Thyroid gland (tissue), 4 donors: Measurements from ENCODE around the gene SYCN. TPM values are rescaled to one million over a fixed set of nuclear protein-coding genes. Genes with fewer than 3 reads are reported as not detected.

Source experiments
- DNase-seq, 2 donors: peaks; one replicate each; pipeline ENCODE4 v3.0.0-alpha.2; 2019
- H3K27ac ChIP-seq, 3 donors: fragments of 200-600 bp; sonication (generic); 1 replicate in 2 of 3; 2 replicates in 1 of 3; pipeline ENCODE4 v1.5.1; 2016 to 2019; ENCODE audit warnings: mild to moderate bottlenecking in 1 of 3, moderate library complexity in 1 of 3
- H3K27me3 ChIP-seq: fragments of 200-600 bp; sonication (generic); one replicate; pipeline ENCODE4 v1.5.1; 2019
- H3K36me3 ChIP-seq, 2 donors: fragments of 200-600 bp; sonication (generic); one replicate each; pipeline ENCODE4 v1.5.1; 2016 to 2019
- H3K4me1 ChIP-seq, 2 donors: fragments of 200-600 bp; sonication (generic); one replicate each; pipeline ENCODE4 v1.5.1; 2017 to 2019
- H3K4me3 ChIP-seq, 3 donors: fragments of 200-600 bp; sonication (generic); replicated peaks in 1 of 3; 1 replicate in 2 of 3; 2 replicates in 1 of 3; pipeline ENCODE4 v1.5.1; 2016; ENCODE audit warnings: mild to moderate bottlenecking in 1 of 3
- H3K9me3 ChIP-seq: fragments of 200-600 bp; sonication (generic); one replicate; pipeline ENCODE4 v1.5.1; 2017
- POLR2A ChIP-seq, 2 donors: fragments of 450-650 bp; IDR thresholded peaks; one replicate each; pipeline ENCODE4 v1.6.1; 2017; ENCODE audit warnings: antibody characterized with exemption in 2 of 2, mild to moderate bottlenecking in 2 of 2, moderate library complexity in 1 of 2
- WGBS, 2 donors: methylation state at CpG; one replicate each; pipeline ENCODE4 v1.1.5; 2017; 5-methylcytosine and 5-hydroxymethylcytosine counted together
- intact Hi-C: fragments of 100-400 bp; cut with DNase I; formaldehyde crosslinking; loops from one replicate; pipeline ENCODE4 v1.15.1; 2023
- total RNA-seq, 4 donors: library from RNA; depleted of rRNA; stranded (reverse); fragments of >200 nt; gene quantifications; one replicate each; pipeline ENCODE4 v1.2.3, GENCODE V29; 2016
- TF ChIP-seq, protein P1 (sequence below), 6 experiments: fragments of 200-600 bp in 3 of 6; fragments of 450-650 bp in 3 of 6; sonication (generic) in 3 of 6; IDR thresholded peaks; one replicate each; pipeline ENCODE4 v1.5.1; 2016 to 2019; ENCODE audit warnings: antibody characterized with exemption in 6 of 6, mild to moderate bottlenecking in 2 of 6, inconsistent platforms in 1 of 6, moderate library complexity in 1 of 6

The SYCN gene
- total RNA-seq, 4 donors from 2014 or later, result not detected

DNA sequence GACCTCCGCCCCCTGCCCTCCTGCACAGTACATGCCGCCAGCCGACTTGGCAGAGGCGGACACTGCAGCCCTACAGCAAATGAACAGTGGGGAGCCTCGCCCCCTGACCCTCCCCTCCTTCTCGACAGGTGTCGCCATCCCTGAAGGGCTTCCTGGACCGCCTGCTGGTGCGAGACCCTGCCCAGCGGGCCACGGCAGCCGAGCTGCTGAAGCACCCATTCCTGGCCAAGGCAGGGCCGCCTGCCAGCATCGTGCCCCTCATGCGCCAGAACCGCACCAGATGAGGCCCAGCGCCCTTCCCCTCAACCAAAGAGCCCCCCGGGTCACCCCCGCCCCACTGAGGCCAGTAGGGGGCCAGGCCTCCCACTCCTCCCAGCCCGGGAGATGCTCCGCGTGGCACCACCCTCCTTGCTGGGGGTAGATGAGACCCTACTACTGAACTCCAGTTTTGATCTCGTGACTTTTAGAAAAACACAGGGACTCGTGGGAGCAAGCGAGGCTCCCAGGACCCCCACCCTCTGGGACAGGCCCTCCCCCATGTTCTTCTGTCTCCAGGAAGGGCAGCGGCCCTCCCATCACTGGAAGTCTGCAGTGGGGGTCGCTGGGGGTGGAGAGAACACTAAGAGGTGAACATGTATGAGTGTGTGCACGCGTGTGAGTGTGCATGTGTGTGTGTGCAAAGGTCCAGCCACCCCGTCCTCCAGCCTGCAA, 25.6 kb downstream of the SYCN start:
- Histone ChIP-seq H3K4me3 (no peak overlapping the region), H3K27me3 (no peaks in the 10 kb centered on the region), H3K27ac (no peak overlapping the region), H3K9me3 (no peaks in the 10 kb centered on the region), H3K36me3 (peaks cover 19 to 48% of the 10 kb centered on the region in 2 donors), H3K4me1 (peaks cover 5 to 8% of the 10 kb centered on the region in 2 donors)
- WGBS, 2 donors, result 89 to 91% methylated on average over 24 to 26 of the region's 30 CpGs
- intact Hi-C loops, result no loop called here
- DNase-seq, result no peak
- TF ChIP-seq, protein P1, sequence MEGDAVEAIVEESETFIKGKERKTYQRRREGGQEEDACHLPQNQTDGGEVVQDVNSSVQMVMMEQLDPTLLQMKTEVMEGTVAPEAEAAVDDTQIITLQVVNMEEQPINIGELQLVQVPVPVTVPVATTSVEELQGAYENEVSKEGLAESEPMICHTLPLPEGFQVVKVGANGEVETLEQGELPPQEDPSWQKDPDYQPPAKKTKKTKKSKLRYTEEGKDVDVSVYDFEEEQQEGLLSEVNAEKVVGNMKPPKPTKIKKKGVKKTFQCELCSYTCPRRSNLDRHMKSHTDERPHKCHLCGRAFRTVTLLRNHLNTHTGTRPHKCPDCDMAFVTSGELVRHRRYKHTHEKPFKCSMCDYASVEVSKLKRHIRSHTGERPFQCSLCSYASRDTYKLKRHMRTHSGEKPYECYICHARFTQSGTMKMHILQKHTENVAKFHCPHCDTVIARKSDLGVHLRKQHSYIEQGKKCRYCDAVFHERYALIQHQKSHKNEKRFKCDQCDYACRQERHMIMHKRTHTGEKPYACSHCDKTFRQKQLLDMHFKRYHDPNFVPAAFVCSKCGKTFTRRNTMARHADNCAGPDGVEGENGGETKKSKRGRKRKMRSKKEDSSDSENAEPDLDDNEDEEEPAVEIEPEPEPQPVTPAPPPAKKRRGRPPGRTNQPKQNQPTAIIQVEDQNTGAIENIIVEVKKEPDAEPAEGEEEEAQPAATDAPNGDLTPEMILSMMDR (IDR thresholded peaks at IDR 0.05), result no peak
- no peak for TF ChIP-seq POLR2A (IDR thresholded peaks at IDR 0.05)

DNA sequence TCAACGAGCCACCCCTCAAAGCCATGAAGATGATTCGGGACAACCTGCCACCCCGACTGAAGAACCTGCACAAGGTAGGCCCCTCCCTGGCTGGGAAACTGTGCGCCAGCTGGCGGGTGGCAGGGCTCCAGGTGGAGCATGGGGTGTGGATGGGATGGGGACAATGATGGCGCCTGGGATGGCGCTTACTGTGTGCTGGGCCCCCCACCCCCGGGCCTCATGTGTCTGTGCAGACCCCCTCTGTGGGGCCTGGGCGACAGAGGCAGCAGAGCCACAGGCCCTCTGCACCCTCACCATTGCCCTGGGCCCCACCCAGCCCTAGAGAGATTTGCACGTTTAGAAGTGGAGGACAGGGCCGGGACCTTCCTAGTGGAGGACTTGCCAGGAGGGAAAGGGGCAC, 26.3 kb downstream of the SYCN start:
- Histone ChIP-seq H3K4me3 (no peak overlapping the region), H3K36me3 (peaks cover 26 to 53% of the 10 kb centered on the region in 2 donors), H3K27ac (no peak overlapping the region), H3K9me3 (no peaks in the 10 kb centered on the region), H3K4me1 (peaks cover 5 to 8% of the 10 kb centered on the region in 2 donors), H3K27me3 (no peaks in the 10 kb centered on the region)
- TF ChIP-seq, protein P1 (IDR thresholded peaks at IDR 0.05), result no peak
- no peak for TF ChIP-seq POLR2A (IDR thresholded peaks at IDR 0.05)
- intact Hi-C loops, result no loop called here
- WGBS, 2 donors, result 87 to 93% methylated on average over 7 to 9 of the region's 11 CpGs
- no peak for DNase-seq

DNA sequence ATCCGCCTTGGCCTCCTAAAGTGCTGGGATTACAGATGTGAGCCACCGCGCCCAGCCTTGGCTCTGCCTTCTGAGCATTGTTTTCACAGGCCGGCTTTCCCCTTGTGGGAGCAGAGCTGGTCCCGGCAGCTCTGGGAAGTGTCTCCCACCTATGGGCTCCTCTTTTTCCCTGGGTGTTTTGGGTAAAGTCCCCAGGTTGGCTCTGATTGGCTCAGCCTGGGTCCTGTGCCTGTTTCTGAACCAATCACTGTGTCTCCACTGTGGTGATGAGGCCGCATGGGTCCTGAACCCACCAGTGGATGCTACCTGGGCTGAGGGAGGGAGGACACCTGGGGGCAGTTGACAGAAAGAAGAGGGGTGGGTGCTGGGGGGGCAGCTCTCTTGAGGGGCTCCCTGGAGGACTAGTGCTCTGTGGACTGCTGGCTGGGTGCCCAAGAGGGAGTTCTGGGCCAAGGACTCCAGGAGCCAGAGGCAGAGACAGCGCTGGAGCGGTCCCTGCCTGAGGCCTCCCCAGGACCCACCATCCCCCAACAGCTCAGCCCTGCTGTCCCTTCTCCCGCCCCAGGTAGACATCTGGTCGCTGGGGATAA, 26.9 kb downstream of the SYCN start:
- intact Hi-C loops, result no loop called here
- H3K36me3 ChIP-seq, result peaks cover 30 to 57% of the 10 kb centered on the region in 2 donors
- H3K4me3 ChIP-seq, result no peak overlapping the region
- 91 to 94% methylated on average over 8 to 10 of the region's 10 CpGs for WGBS, 2 donors
- peaks cover 5 to 8% of the 10 kb centered on the region in 2 donors for H3K4me1 ChIP-seq
- H3K27ac ChIP-seq, result no peak overlapping the region
- H3K27me3 ChIP-seq, result no peaks in the 10 kb centered on the region
- peak; percentile 38 to 39 for DNase-seq
- no peaks in the 10 kb centered on the region for H3K9me3 ChIP-seq
- TF ChIP-seq, protein P1 (IDR thresholded peaks at IDR 0.05), result no peak
- no peak for TF ChIP-seq POLR2A (IDR thresholded peaks at IDR 0.05)

DNA sequence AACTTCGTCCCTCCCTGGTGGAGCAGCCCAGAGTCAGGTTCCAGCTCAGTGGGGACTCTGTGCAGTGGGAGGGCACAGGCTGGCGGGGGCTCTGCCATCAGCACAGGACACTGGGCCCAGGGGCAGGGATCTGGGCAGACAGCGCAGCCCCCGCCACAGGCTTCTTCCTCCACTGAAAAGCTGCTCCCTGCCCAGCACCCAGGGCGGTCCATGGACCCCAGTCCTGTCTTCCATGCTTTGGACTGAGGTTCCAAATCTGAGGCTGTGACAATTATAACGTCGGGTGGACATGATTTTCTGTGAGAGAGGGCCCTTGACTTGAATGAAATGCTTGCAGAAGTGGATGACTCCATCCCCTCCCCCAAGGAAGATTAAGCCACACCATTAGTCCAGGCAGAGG, 28.5 kb downstream of the SYCN start:
- Histone ChIP-seq H3K4me1 (peaks cover 5 to 8% of the 10 kb centered on the region in 2 donors), H3K36me3 (peaks cover 41 to 61% of the 10 kb centered on the region in 2 donors), H3K27me3 (no peaks in the 10 kb centered on the region), H3K4me3 (no peak overlapping the region), H3K27ac (no peak overlapping the region), H3K9me3 (no peaks in the 10 kb centered on the region)
- DNase-seq, result no peak
- no peak for TF ChIP-seq POLR2A (IDR thresholded peaks at IDR 0.05)
- 79 to 83% methylated on average over 4 to 5 of the region's 7 CpGs for WGBS, 2 donors
- intact Hi-C loops, result no loop called here

DNA sequence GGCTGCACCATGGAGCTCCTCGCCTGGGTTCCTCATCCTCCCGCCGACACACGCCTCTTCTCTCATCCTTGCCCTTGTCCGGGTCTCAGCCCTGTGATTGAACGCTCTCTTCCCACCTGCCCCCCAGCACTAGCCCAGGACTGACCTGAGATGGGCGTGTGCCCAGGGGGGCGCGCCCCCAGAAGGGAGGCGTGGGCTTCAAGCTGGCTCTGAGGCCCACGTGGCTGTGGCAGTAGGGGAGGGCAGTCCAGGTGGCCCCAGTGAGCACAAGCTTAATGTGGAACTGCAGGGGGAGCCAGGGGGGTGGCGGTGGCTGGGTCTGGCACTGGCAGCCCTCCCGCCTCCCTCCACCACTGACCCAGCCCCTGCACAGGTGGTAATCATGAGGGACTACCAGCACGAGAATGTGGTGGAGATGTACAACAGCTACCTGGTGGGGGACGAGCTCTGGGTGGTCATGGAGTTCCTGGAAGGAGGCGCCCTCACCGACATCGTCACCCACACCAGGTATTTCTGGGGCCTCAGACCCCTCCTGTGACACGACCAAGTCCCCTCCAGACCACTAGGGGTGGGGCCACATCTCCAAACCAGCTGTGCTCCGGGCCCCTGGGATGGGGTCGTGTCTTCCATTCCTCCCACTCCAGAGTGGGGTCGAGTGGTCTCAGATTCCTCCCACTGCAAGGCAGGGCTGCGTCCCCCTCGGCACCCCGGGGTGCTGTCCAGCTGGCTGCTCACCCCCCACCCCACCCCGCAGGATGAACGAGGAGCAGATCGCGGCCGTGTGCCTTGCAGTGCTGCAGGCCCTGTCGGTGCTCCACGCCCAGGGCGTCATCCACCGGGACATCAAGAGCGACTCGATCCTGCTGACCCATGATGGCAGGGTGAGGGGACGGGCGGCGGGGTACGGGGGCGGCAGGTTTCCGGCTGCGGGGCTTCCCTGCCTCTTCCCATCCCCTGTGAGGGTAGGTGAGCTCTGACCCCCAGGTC, 29.2 kb downstream of the SYCN start:
- Histone ChIP-seq H3K27ac (no peak overlapping the region), H3K36me3 (peaks cover 41 to 67% of the 10 kb centered on the region in 2 donors), H3K9me3 (no peaks in the 10 kb centered on the region), H3K27me3 (no peaks in the 10 kb centered on the region), H3K4me3 (no peak overlapping the region), H3K4me1 (peaks cover 3 to 5% of the 10 kb centered on the region in 2 donors)
- 86 to 91% methylated on average over 13 to 29 of the region's 43 CpGs for WGBS, 2 donors
- no peak for DNase-seq
- intact Hi-C loops, result loop anchor here (5.0 kb wide), 1 partner anchor 48 kb away; the partner anchor contains the start of gene PAK4
- TF ChIP-seq, protein P1 (IDR thresholded peaks at IDR 0.05), result no peak
- TF ChIP-seq POLR2A (IDR thresholded peaks at IDR 0.05), result no peak
